Fibroblast of peridontal ligament (primary cell): ENCODE measurements around the gene DEGS2.

Source experiments
- DNase-seq: peaks from one replicate; pipeline ENCODE4 v3.0.0-alpha.2; 2010; ENCODE audit errors: extremely low read depth

The DEGS2 gene

GRCh38 chr14:100148837-100149731 is 10.4 kb downstream of the DEGS2 start:
- no peak for DNase-seq

DNA sequence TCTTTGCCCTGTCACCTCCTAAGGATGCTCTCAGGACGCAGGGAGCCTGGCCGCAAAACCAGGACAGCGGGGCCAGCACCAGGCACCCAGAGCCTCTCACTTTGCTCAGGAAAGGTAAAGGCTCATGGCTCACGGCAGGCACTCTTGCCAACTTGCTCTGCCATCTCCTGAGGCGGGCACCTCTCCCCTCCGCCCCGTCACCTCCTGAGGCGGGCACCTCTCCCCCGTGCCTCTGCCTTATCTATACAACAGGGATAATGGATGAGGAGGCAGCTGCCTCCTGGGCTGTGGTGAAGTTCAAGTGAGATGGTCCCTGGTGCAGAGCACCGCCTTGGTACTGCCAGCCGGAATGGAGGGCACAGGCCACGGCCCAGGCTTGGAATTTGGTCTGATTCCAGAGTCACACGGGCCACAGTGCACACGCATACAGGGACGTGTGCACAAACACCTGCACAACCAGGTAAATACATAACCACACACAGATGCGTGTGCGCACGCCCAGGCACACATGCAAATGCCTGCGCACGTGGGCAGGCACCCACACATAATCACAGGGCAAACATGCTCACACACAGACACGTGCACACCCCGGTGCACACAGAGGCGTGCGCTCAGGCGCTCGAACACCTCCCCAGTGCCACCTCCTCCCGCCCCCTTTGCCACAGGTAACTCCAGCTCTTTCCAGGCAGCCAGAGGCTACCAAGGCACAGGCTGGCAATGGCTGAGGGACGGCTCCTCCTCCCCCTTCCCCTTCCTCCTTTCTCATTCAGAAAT is 11.6 kb downstream of the DEGS2 start:
- no peak for DNase-seq

DNA sequence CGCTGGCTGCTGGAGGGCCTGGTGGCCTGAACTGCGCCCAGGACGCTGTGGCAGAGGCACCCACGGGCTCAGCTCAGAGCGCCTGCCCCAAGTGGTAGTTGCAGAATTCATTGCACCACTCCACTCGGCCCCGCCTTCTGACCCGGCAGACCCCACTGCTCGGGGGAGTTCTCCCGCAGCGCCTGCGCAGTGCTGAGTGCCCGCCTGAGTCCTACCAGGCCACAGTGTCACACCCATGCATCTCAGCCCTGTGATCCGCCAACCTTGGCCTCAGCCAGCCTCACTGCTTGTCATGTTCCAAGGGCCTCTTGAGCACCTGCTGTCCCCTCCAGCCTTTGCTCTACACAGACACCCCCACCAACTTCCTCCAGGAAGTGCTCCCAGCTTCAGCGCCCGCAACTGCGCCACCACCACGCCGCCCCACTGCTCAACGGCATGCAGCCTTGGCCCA is 12.2 kb downstream of the DEGS2 start:
- no peak for DNase-seq

DNA sequence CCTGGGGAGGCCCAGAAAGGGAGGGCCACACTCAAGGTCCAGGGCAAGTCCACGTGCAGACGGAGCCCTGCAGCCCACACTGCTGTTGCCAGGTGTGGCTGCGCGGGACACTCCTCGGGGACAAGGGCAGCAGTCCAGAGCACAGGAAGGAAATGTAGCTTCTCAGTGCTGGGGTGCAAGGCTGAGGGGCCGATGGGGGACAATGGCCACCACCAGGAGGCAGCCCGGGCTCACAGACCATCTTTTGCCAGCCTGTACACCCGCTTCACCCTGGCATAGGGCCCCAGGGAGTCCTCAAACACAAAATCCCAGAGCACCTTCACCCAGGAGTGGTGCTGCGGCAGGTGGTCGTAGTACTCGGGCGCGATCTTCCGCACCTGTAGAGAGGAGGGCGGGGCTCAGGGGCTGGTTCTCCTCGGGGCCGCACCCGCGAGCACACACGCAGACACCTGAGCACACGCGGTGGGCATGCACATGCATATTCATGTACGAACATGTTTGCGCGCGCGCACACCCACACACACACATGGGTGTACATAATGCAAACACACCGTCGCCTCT is 12.8 kb downstream of the DEGS2 start:
- no peak for DNase-seq

GRCh38 chr14:100145682-100146464 is 13.6 kb downstream of the DEGS2 start:
- DNase-seq: no peak

DNA sequence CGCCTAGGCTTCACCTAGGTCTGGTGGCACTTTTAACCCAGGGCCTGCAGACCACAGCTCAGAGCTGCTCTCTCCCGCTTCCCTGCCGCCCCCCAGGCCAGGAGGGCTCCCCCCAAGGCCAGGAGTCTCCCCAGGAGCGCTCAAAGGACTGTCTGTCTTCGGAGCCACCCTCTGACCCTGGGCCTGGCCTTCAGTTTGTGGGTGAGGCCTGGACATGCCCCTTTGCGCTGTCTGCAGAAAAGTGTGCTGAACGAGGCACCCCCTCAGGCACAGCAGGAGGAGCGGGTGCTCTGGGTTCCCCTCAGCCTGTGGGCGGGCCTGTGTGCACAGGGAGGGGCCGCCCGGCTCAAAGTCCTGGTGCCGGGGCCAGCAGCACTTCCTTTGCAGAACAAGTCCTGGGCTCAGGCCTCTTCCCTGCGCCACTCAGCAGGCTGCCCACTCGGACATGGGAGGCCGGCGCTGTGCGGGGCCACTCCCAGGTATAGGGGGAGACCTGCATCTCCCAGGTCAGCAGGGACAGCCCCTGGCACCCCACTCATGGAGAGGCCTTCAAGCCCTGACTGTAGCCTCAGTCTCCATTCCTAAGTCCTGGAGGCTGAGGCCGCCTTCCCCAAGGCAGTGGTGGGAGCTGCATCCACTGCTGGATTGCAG is 14.3 kb downstream of the DEGS2 start:
- no peak for DNase-seq

- DNase-seq: no peak
Measured at GRCh38 chr14:100144645-100144995, 14.8 kb downstream of the DEGS2 start.

- no peak for DNase-seq
Measured at GRCh38 chr14:100143934-100144333, 15.5 kb downstream of the DEGS2 start.

DNA sequence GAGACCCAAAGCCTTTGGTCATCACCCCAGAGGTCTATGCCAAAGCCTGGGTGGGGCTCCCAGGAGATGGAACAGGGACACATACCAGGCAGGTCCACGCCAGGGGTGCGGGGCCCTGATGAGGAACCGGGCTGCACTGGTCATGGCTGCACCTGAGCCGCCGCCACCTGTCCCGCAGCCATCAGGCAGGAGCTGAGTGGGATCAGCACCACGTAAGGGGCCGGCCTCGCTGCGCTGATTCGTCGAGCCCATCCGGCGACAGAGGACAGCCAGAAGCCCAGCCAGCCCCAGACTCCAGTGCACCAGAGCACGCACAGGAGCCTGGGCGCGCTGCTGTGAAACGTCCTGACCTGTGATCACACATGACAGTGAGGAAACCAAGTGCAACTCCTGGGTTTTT is 15.9 kb downstream of the DEGS2 start:
- DNase-seq: no peak

- DNase-seq: no peak
Measured at GRCh38 chr14:100142073-100143040, 17.1 kb downstream of the DEGS2 start.

- DNase-seq: no peak
Measured at GRCh38 chr14:100141098-100141497, 18.3 kb downstream of the DEGS2 start.

GRCh38 chr14:100140452-100141078 is 18.9 kb downstream of the DEGS2 start:
- no peak for DNase-seq

GRCh38 chr14:100138955-100139354 is 20.5 kb downstream of the DEGS2 start:
- no peak for DNase-seq

GRCh38 chr14:100138082-100138787 is 21.2 kb downstream of the DEGS2 start:
- no peak for DNase-seq

GRCh38 chr14:100137173-100137572 is 22.3 kb downstream of the DEGS2 start:
- DNase-seq: no peak

DNA sequence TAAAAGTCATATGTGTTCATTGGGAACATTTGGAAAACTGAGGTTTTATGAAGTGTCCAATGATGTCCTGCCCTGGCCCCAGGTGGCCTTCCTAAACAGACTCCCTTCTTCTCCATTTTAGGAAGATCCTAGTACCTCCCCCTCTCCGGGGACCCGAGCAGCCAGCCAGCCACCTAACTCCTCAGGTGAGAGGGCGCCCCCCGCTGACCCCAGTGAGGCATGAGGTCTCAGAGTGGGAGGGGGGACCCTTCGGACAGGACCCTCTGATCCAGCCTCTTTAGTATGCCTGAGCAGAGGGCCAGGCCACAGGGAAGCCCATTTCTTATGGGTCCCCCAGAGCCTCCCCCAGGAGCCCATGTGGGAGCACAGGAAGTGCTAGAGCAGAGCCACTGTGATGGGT is 23.7 kb downstream of the DEGS2 start:
- no peak for DNase-seq

DNA sequence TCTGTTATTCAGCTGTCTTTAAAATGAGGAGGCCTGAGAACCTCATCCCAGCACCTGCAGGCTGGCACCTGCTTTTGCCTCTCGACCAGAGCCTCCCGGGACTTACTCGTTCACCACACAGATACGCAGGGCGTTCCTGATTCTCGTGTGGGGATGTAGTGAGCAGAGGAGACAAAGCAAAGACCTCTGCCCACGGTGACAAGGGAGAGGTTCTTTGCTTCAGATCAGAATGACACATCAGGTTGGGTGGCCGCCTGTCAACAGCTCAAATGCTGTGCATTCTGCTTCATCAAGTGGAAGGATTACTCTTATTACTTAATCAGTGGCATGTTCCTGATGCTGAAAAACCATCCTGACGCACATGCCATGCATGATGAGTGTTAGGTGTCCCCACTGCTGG is 24.4 kb downstream of the DEGS2 start:
- no peak for DNase-seq

GRCh38 chr14:100134586-100134985 is 24.9 kb downstream of the DEGS2 start:
- no peak for DNase-seq

DNA sequence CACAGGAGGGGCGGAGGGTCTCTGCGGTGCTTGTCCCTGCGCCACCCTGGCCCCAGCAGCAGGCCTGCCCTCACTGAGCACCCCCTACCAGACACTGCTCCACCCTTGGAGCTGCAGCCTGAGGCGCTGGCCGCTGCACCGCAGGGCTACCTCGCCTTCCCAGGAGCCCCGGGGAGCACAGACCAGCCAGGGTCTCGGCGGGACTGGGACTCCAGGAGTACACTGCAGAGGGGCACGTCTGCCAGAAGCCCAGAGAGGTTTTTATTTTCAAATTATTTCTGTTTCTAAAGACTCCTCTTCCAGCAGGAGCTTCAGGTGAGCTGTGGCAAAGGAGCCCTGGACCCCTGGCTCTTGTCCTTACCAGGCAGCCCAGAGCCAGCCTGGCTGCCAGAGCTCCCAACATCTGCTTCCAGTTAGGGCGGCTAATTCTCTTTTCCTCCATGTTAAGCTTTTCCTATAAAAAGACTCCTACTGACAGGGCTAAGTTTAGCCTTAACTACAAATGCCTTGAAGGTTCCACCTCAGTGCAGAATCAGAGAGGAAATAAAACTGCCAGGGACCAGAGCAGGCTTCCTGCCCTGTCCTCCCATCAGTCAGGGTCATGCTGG is 26.4 kb downstream of the DEGS2 start:
- peak; percentile 70 for DNase-seq
